ENCODE measurements around the gene CACNA1B.

The CACNA1B gene

GRCh38 chr9:137920753-137921152 lies 43.2 kb downstream of the CACNA1B start:
- DNase-seq (ENCODE audit: low spot score) = no peak

GRCh38 chr9:137924169-137924568 lies 46.6 kb downstream of the CACNA1B start:
- no peak for DNase-seq (ENCODE audit: low spot score)

- DNase-seq (ENCODE audit: low spot score) = no peak
Measured at GRCh38 chr9:137924761-137925369, 47.3 kb downstream of the CACNA1B start.

GRCh38 chr9:137943655-137944054 lies 66.1 kb downstream of the CACNA1B start:
- DNase-seq (ENCODE audit: low spot score) = no peak

GRCh38 chr9:137945581-137945980 lies 68.0 kb downstream of the CACNA1B start:
- DNase-seq (ENCODE audit: low spot score) = no peak

- no peak for DNase-seq (ENCODE audit: low spot score)
Measured at GRCh38 chr9:137946993-137947392, 69.4 kb downstream of the CACNA1B start.

GRCh38 chr9:137948642-137949041 lies 71.1 kb downstream of the CACNA1B start:
- DNase-seq (ENCODE audit: low spot score) = no peak

GRCh38 chr9:137949260-137949659 lies 71.7 kb downstream of the CACNA1B start:
- no peak for DNase-seq (ENCODE audit: low spot score)

- DNase-seq (ENCODE audit: low spot score) = no peak
Measured at GRCh38 chr9:137951107-137951506, 73.5 kb downstream of the CACNA1B start.

GRCh38 chr9:137951597-137952490 lies 74.3 kb downstream of the CACNA1B start:
- no peak for DNase-seq (ENCODE audit: low spot score)

- no peak for DNase-seq (ENCODE audit: low spot score)
Measured at GRCh38 chr9:137952976-137953666, 75.5 kb downstream of the CACNA1B start.

GRCh38 chr9:137953683-137954438 lies 76.3 kb downstream of the CACNA1B start:
- no peak for DNase-seq (ENCODE audit: low spot score)

- DNase-seq (ENCODE audit: low spot score) = no peak
Measured at GRCh38 chr9:137955224-137955570, 77.6 kb downstream of the CACNA1B start.

GRCh38 chr9:137955586-137955985 lies 78.0 kb downstream of the CACNA1B start:
- no peak for DNase-seq (ENCODE audit: low spot score)

GRCh38 chr9:137956039-137956438 lies 78.5 kb downstream of the CACNA1B start:
- no peak for DNase-seq (ENCODE audit: low spot score)

- no peak for DNase-seq (ENCODE audit: low spot score)
Measured at GRCh38 chr9:137956688-137957385, 79.3 kb downstream of the CACNA1B start.

GRCh38 chr9:137959641-137960411 lies 82.2 kb downstream of the CACNA1B start:
- DNase-seq (ENCODE audit: low spot score) = no peak

- no peak for DNase-seq (ENCODE audit: low spot score)
Measured at GRCh38 chr9:137960496-137960895, 82.9 kb downstream of the CACNA1B start.

- no peak for DNase-seq (ENCODE audit: low spot score)
Measured at GRCh38 chr9:137963525-137963924, 85.9 kb downstream of the CACNA1B start.

- DNase-seq (ENCODE audit: low spot score) = no peak
Measured at GRCh38 chr9:137965177-137965795, 87.7 kb downstream of the CACNA1B start.
